ENCODE data around the gene BEST4. TPM values are rescaled to one million over a fixed set of nuclear protein-coding genes. Genes with fewer than 3 reads are reported as not detected.

BEST4 gene
- polyA plus RNA-seq, 1 donor (not counting 4 experiments of a cell fraction or from before 2014, with no cell fraction given): 0.14 TPM

- TF ChIP-seq EZH2 (IDR thresholded peaks at IDR 0.05; ENCODE audit: low read length) (no peak), CTCF (optimal IDR thresholded peaks at IDR 0.05 in 1 of 3, IDR thresholded peaks at IDR 0.05 in 1 of 3, conservative IDR thresholded peaks at IDR 0.05 in 1 of 3; ENCODE audit: extremely low read depth in 1 of 3, insufficient read depth in 2 of 3, low read length in 3 of 3) (no peak)
- Histone ChIP-seq H3K79me2 (ENCODE audit: control insufficient read depth, insufficient read depth, low read length) (peaks cover 38% of the 10 kb centered on the region), H3K4me1 (ENCODE audit: control insufficient read depth, extremely low read depth, insufficient read depth, low read length) (peaks cover 68% of the 10 kb centered on the region), H4K20me1 (ENCODE audit: control insufficient read depth, extremely low read depth, insufficient read depth, low read length) (peaks cover 6% of the 10 kb centered on the region), H3K4me3 (ENCODE audit: control insufficient read depth in 2 of 3, extremely low read depth in 1 of 3, insufficient read depth in 2 of 3, low read depth in 1 of 3, low read length in 3 of 3) (no peak overlapping the region), H3K9me3 (ENCODE audit: control insufficient read depth, low read depth, low read length) (no peaks in the 10 kb centered on the region), H2AFZ (ENCODE audit: control insufficient read depth, low read length) (no peak overlapping the region), H3K36me3 (ENCODE audit: control insufficient read depth in 2 of 2, extremely low read depth in 1 of 2, insufficient read depth in 2 of 2, low read length in 2 of 2) (peaks cover 33 to 61% of the 10 kb centered on the region in 2 experiments), H3K9me1 (ENCODE audit: control insufficient read depth, extremely low read depth, insufficient read depth, low read length) (no peaks in the 10 kb centered on the region), H3K27me3 (ENCODE audit: control insufficient read depth, extremely low read depth, insufficient read depth, low read length) (no peaks in the 10 kb centered on the region), H3K4me2 (ENCODE audit: control insufficient read depth, extremely low read depth, insufficient read depth, low read depth, low read length) (no peak overlapping the region), H3K27ac (ENCODE audit: control insufficient read depth, insufficient read depth, low read length) (no peak overlapping the region), H3K9ac (ENCODE audit: control insufficient read depth, extremely low read depth, insufficient read depth, low read length) (no peak overlapping the region)
- no peak for DNase-seq (ENCODE audit: low read depth, low spot score)
- no peak for FAIRE-seq
- dilution Hi-C loops (cut with MboI; ENCODE audit: extremely low pct_ligation_motif_present, low sequenced_read_pairs): no loop called here
Measured at GRCh38 chr1:44805311-44806024, 17.5 kb upstream of the BEST4 start.

- no peak for FAIRE-seq
- no peak overlapping the region for H3K9ac ChIP-seq (ENCODE audit: control insufficient read depth, extremely low read depth, insufficient read depth, low read length)
Measured at GRCh38 chr1:44803312-44804095, 15.5 kb upstream of the BEST4 start.

More at GRCh38 chr1:44803312-44804095, 15.5 kb upstream of the BEST4 start:
- H4K20me1 ChIP-seq (ENCODE audit: control insufficient read depth, extremely low read depth, insufficient read depth, low read length): peaks cover 6% of the 10 kb centered on the region
- H3K4me1 ChIP-seq (ENCODE audit: control insufficient read depth, extremely low read depth, insufficient read depth, low read length): peaks cover 52% of the 10 kb centered on the region
- H3K9me1 ChIP-seq (ENCODE audit: control insufficient read depth, extremely low read depth, insufficient read depth, low read length): no peaks in the 10 kb centered on the region
- H3K79me2 ChIP-seq (ENCODE audit: control insufficient read depth, insufficient read depth, low read length): peaks cover 41% of the 10 kb centered on the region
- no peak overlapping the region for H3K4me3 ChIP-seq (ENCODE audit: control insufficient read depth in 2 of 3, extremely low read depth in 1 of 3, insufficient read depth in 2 of 3, low read depth in 1 of 3, low read length in 3 of 3)
- dilution Hi-C loops (cut with MboI; ENCODE audit: extremely low pct_ligation_motif_present, low sequenced_read_pairs): no loop called here
- peak overlapping the region; percentile 41 for H3K27ac ChIP-seq (ENCODE audit: control insufficient read depth, insufficient read depth, low read length)
- no peak overlapping the region for H2AFZ ChIP-seq (ENCODE audit: control insufficient read depth, low read length)
- peak overlapping the region; percentile 98 for H3K4me2 ChIP-seq (ENCODE audit: control insufficient read depth, extremely low read depth, insufficient read depth, low read depth, low read length)
- no peaks in the 10 kb centered on the region for H3K9me3 ChIP-seq (ENCODE audit: control insufficient read depth, low read depth, low read length)
- no peaks in the 10 kb centered on the region for H3K27me3 ChIP-seq (ENCODE audit: control insufficient read depth, extremely low read depth, insufficient read depth, low read length)
- no peak for DNase-seq (ENCODE audit: low read depth, low spot score)
- peaks cover 29 to 45% of the 10 kb centered on the region in 2 experiments for H3K36me3 ChIP-seq (ENCODE audit: control insufficient read depth in 2 of 2, extremely low read depth in 1 of 2, insufficient read depth in 2 of 2, low read length in 2 of 2)
- TF ChIP-seq EZH2 (IDR thresholded peaks at IDR 0.05; ENCODE audit: low read length) (no peak), CTCF (optimal IDR thresholded peaks at IDR 0.05 in 1 of 3, IDR thresholded peaks at IDR 0.05 in 1 of 3, conservative IDR thresholded peaks at IDR 0.05 in 1 of 3; ENCODE audit: extremely low read depth in 1 of 3, insufficient read depth in 2 of 3, low read length in 3 of 3) (no peak)

Data from keratinocyte (primary cell).